SU-DHL-6 (cell line): Measurements from ENCODE around the gene BCAS3.

ENCODE experiments used
- H2AFZ ChIP-seq: fragments of 200-600 bp; sonication (generic); 2 replicates; pipeline ENCODE4 v1.6.1; 2014; ENCODE audit warnings: low read depth, mild to moderate bottlenecking, moderate library complexity, mixed read lengths, antibody characterized with exemption, low read length; ENCODE audit not compliant: severe bottlenecking
- H3F3A ChIP-seq: fragments of 200-600 bp; shearing (Covaris generic); 2 replicates; pipeline ENCODE4 v1.6.0; 2016; ENCODE audit warnings: antibody characterized with exemption, mild to moderate bottlenecking; ENCODE audit not compliant: insufficient read depth
- H3K27ac ChIP-seq: fragments of 200-600 bp; sonication (generic); 2 replicates; pipeline ENCODE4 v1.5.1; 2016; ENCODE audit warnings: low read depth, mild to moderate bottlenecking, low read length, moderate library complexity, mixed read lengths
- H3K27me3 ChIP-seq: fragments of 200-600 bp; sonication (generic), shearing (Covaris generic); 2 replicates; pipeline ENCODE4 v1.6.0; 2014; ENCODE audit warnings: mild to moderate bottlenecking, low read length
- H3K36me3 ChIP-seq: fragments of 200-600 bp; sonication (generic); 2 replicates; pipeline ENCODE4 v1.6.1; 2014; ENCODE audit warnings: mild to moderate bottlenecking, low read length, mixed read lengths
- H3K4me2 ChIP-seq: fragments of 300-600, 200-600 bp; shearing (Covaris generic), sonication (generic); 2 replicates; pipeline ENCODE4 v1.6.0; 2014; ENCODE audit warnings: low read length, low read depth, mild to moderate bottlenecking; ENCODE audit not compliant: poor library complexity, severe bottlenecking
- H3K4me3 ChIP-seq: fragments of 200-600 bp; sonication (generic); 2 replicates; pipeline ENCODE4 v1.5.1; 2014; ENCODE audit warnings: antibody characterized with exemption, low read length, mild to moderate bottlenecking, mixed read lengths; ENCODE audit not compliant: insufficient read depth, poor library complexity, severe bottlenecking
- H3K79me2 ChIP-seq: fragments of 200-600 bp; sonication (generic); 2 replicates; pipeline ENCODE4 v1.6.1; 2014; ENCODE audit warnings: mild to moderate bottlenecking, low read length, moderate library complexity; ENCODE audit not compliant: insufficient read depth
- H3K9ac ChIP-seq: fragments of 200-600 bp; sonication (generic); 2 replicates; pipeline ENCODE4 v1.7.0; 2014; ENCODE audit warnings: mild to moderate bottlenecking, low read length
- H3K9me2 ChIP-seq: fragments of 200-600 bp; sonication (generic); replicated peaks from 2 replicates; pipeline ENCODE4 v1.6.1; 2014; ENCODE audit warnings: low read length; ENCODE audit not compliant: insufficient read depth
- H3K9me3 ChIP-seq: fragments of 200-600 bp; sonication (generic); 2 replicates; pipeline ENCODE4 v1.6.1; 2014; ENCODE audit warnings: low read length, mixed read lengths; ENCODE audit not compliant: insufficient read depth
- H4K20me1 ChIP-seq: fragments of 200-600 bp; sonication (generic); 2 replicates; pipeline ENCODE4 v1.6.1; 2014; ENCODE audit warnings: low read depth, mild to moderate bottlenecking, antibody characterized with exemption, low read length, moderate library complexity, mixed read lengths
- EZH2phosphoT487 ChIP-seq: fragments of 200-600 bp; sonication (generic), shearing (Covaris generic); conservative IDR thresholded peaks from 2 replicates; pipeline ENCODE4 v1.6.1; 2018; ENCODE audit warnings: mild to moderate bottlenecking, antibody characterized with exemption, low read length, moderate library complexity, mixed read lengths
- TF ChIP-seq, protein P1 (sequence below): fragments of 200-600 bp; sonication (generic); IDR thresholded peaks from one replicate; pipeline ENCODE4 v1.5.1; 2017; ENCODE audit warnings: antibody characterized with exemption, mild to moderate bottlenecking, low read length, moderate library complexity; ENCODE audit not compliant: insufficient read depth, poor library complexity, severe bottlenecking

The BCAS3 gene

DNA sequence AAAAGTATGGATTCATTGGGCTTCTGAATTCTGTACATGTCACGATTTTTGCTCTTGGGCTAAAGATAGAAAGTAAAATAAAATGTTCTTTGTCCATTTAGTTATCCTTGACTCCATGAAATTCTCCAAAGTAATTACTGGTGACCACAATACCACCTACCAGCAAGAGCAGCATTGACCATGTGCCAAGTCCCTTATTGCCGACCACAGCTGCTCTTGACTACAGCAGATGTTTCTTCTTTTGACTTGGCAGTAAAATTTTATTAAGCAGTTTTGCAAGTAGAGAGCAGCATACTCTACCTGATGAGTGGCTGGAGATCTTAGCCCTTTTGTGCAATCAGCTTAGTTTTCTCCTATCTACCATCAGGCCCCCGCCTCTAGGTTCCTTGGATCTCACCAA, 569.8 kb downstream of the BCAS3 start:
- no peaks in the 10 kb centered on the region for H3K9me3 ChIP-seq
- H3K27me3 ChIP-seq = no peaks in the 10 kb centered on the region
- TF ChIP-seq EZH2phosphoT487 = no peak
- TF ChIP-seq, protein P1, sequence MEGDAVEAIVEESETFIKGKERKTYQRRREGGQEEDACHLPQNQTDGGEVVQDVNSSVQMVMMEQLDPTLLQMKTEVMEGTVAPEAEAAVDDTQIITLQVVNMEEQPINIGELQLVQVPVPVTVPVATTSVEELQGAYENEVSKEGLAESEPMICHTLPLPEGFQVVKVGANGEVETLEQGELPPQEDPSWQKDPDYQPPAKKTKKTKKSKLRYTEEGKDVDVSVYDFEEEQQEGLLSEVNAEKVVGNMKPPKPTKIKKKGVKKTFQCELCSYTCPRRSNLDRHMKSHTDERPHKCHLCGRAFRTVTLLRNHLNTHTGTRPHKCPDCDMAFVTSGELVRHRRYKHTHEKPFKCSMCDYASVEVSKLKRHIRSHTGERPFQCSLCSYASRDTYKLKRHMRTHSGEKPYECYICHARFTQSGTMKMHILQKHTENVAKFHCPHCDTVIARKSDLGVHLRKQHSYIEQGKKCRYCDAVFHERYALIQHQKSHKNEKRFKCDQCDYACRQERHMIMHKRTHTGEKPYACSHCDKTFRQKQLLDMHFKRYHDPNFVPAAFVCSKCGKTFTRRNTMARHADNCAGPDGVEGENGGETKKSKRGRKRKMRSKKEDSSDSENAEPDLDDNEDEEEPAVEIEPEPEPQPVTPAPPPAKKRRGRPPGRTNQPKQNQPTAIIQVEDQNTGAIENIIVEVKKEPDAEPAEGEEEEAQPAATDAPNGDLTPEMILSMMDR = no peak
- H3K4me3 ChIP-seq = no peak overlapping the region
- no peaks in the 10 kb centered on the region for H4K20me1 ChIP-seq
- H3K9ac ChIP-seq = no peak overlapping the region
- H3K9me2 ChIP-seq = no peaks in the 10 kb centered on the region
- H3K79me2 ChIP-seq = no peaks in the 10 kb centered on the region
- H3K4me2 ChIP-seq = no peak overlapping the region
- no peaks in the 10 kb centered on the region for H3K36me3 ChIP-seq
- no peak overlapping the region for H3K27ac ChIP-seq
- H3F3A ChIP-seq = no peaks in the 10 kb centered on the region
- no peak overlapping the region for H2AFZ ChIP-seq

DNA sequence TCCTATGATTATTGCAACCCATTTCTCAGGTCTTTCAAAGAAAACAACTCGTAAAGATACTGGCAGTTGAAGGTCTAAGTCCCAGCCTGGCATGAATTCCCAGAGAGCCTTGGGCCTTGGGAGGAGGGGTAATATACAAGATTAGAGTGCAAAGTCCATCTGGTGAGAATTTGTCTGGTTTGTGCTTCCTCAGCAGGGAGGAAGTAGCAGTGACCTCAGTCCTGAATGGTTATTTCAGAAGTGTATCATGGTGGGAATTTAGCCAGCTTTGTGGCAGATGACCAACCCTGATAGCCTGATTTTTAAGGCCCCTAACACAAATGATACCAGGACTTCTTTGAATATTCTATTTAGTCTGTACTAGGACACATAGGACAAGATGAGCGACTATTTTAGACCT, 570.7 kb downstream of the BCAS3 start:
- H3K36me3 ChIP-seq = no peaks in the 10 kb centered on the region
- H2AFZ ChIP-seq = no peak overlapping the region
- no peak overlapping the region for H3K9ac ChIP-seq
- H3K9me2 ChIP-seq = no peaks in the 10 kb centered on the region
- no peaks in the 10 kb centered on the region for H3K9me3 ChIP-seq
- no peaks in the 10 kb centered on the region for H3K79me2 ChIP-seq
- no peak overlapping the region for H3K4me2 ChIP-seq
- H3F3A ChIP-seq = no peaks in the 10 kb centered on the region
- no peak for TF ChIP-seq EZH2phosphoT487
- TF ChIP-seq, protein P1 = no peak
- no peaks in the 10 kb centered on the region for H3K27me3 ChIP-seq
- no peak overlapping the region for H3K4me3 ChIP-seq
- H4K20me1 ChIP-seq = no peaks in the 10 kb centered on the region
- no peak overlapping the region for H3K27ac ChIP-seq

DNA sequence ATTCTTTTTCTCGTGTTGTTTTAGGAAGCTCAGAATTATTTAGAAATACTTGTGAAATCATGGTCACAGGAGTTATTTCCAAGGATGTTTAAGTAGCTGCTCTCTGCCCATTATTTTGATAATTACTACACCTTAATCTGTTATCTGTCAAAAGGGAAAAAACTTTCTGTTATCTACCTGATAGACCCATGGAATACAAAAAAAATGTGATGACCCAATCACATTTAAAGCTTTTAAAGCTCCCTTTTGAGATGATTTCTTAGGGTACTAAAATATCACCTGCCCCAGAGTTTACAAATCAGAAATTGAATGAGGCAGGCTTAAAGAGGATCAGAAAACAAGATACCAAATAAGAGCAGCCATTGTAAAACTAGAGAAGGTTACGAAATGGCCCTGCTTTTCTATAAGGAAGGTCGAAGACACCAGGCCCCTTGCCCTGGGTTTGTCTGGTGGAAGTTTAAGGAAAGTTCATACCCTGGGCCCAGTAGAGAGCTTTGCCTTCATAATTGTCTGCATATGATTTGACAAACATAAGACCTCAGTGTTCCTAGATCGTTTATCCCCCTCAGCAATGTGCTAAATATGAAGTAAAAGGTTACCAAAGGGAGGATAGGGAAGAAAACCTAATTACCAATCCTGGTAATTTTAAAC, 572.1 kb downstream of the BCAS3 start:
- Histone ChIP-seq H3K9ac (no peak overlapping the region), H3K4me2 (no peak overlapping the region), H3F3A (no peaks in the 10 kb centered on the region), H3K79me2 (no peaks in the 10 kb centered on the region), H3K27ac (no peak overlapping the region), H4K20me1 (no peaks in the 10 kb centered on the region), H3K9me3 (no peaks in the 10 kb centered on the region), H3K27me3 (no peaks in the 10 kb centered on the region), H3K9me2 (no peaks in the 10 kb centered on the region), H2AFZ (no peak overlapping the region), H3K36me3 (no peaks in the 10 kb centered on the region), H3K4me3 (no peak overlapping the region)
- TF ChIP-seq, protein P1 = no peak
- no peak for TF ChIP-seq EZH2phosphoT487
